ENCODE data around the gene KIRREL3. TPM values are rescaled to one million over a fixed set of nuclear protein-coding genes. Genes with fewer than 3 reads are reported as not detected.

KIRREL3 gene
- total and polyA plus RNA-seq, 8 donors, result 0.06 to 1.1 (median 0.26) TPM; not detected in 2

GRCh38 chr11:126993599-126993998 is 7.0 kb downstream of the KIRREL3 start:
- H3K4me1 ChIP-seq, result no peaks in the 10 kb centered on the region
- no peaks in the 10 kb centered on the region for H3K27me3 ChIP-seq
- intact Hi-C loops (cut with DNase I), result loop anchor here (5.0 to 10.0 kb wide), 3 partner anchors 276 to 389 kb away; no protein-coding TSS in a partner anchor
- no peak overlapping the region for H3K27ac ChIP-seq
- no peaks in the 10 kb centered on the region for H3K36me3 ChIP-seq
- H3K4me3 ChIP-seq, result no peak overlapping the region
- no peak for TF ChIP-seq CTCF (IDR thresholded peaks at IDR 0.05)
- no peak for ATAC-seq
- H3K9me3 ChIP-seq, result no peaks in the 10 kb centered on the region
- WGBS, 2 donors, result 84 to 93% methylated on average over 2 of the region's 2 CpGs
- no peak for DNase-seq
- FAIRE-seq, result no peak

- H3K9me3 ChIP-seq, result no peaks in the 10 kb centered on the region
- H3K4me3 ChIP-seq, result no peak overlapping the region
- ATAC-seq, result no peak
- H3K27me3 ChIP-seq, result no peaks in the 10 kb centered on the region
- no peak for TF ChIP-seq CTCF (IDR thresholded peaks at IDR 0.05)
- FAIRE-seq, result no peak
- 49 to 53% methylated on average over 2 of the region's 2 CpGs for whole genome bisulfite sequencing, 2 donors
- no peak for DNase-seq
- H3K27ac ChIP-seq, result no peak overlapping the region
- intact Hi-C loops (cut with DNase I), result loop anchor here (5.0 to 10.0 kb wide), 3 partner anchors 275 to 388 kb away; no protein-coding TSS in a partner anchor
- H3K36me3 ChIP-seq, result no peaks in the 10 kb centered on the region
- H3K4me1 ChIP-seq, result no peaks in the 10 kb centered on the region
These were observed 7.8 kb downstream of the KIRREL3 start for GRCh38 chr11:126992804-126993111.

- WGBS, 2 donors, result 49 to 68% methylated on average over 6 of the region's 6 CpGs
These were observed 8.3 kb downstream of the KIRREL3 start for GRCh38 chr11:126992065-126992803.

GRCh38 chr11:126991596-126991995 is 9.0 kb downstream of the KIRREL3 start:
- DNase-seq, result no peak

More at GRCh38 chr11:126992065-126992803, 8.3 kb downstream of the KIRREL3 start:
- H3K27me3 ChIP-seq, result no peaks in the 10 kb centered on the region
- no peaks in the 10 kb centered on the region for H3K9me3 ChIP-seq
- no peak overlapping the region for H3K4me3 ChIP-seq
- TF ChIP-seq CTCF (IDR thresholded peaks at IDR 0.05), result no peak
- ATAC-seq (no peak), DNase-seq (no peak), FAIRE-seq (no peak)
- H3K36me3 ChIP-seq, result no peaks in the 10 kb centered on the region
- H3K27ac ChIP-seq, result no peak overlapping the region
- intact Hi-C loops (cut with DNase I), result loop anchor here (5.0 to 10.0 kb wide), 3 partner anchors 275 to 387 kb away; no protein-coding TSS in a partner anchor
- H3K4me1 ChIP-seq, result no peaks in the 10 kb centered on the region

More at GRCh38 chr11:126991596-126991995, 9.0 kb downstream of the KIRREL3 start:
- WGBS, 2 donors, result 69 to 79% methylated on average over 2 of the region's 2 CpGs
- no peaks in the 10 kb centered on the region for H3K27me3 ChIP-seq
- FAIRE-seq, result no peak
- H3K36me3 ChIP-seq, result no peaks in the 10 kb centered on the region
- no peak overlapping the region for H3K4me3 ChIP-seq
- intact Hi-C loops (cut with DNase I), result loop anchor here (5.0 to 10.0 kb wide), 3 partner anchors 274 to 387 kb away; no protein-coding TSS in a partner anchor
- no peaks in the 10 kb centered on the region for H3K4me1 ChIP-seq
- no peak for ATAC-seq
- H3K9me3 ChIP-seq, result no peaks in the 10 kb centered on the region
- no peak for TF ChIP-seq CTCF (IDR thresholded peaks at IDR 0.05)
- H3K27ac ChIP-seq, result no peak overlapping the region

Measured in pancreas (tissue), 10 donors.